IPS-18a (cell line): ENCODE results near the gene FLNC.

Source experiments
- H3K27ac ChIP-seq: one replicate; pipeline ENCODE4 v1.5.1; 2013; ENCODE audit warnings: low read length
- H3K27me3 ChIP-seq: one replicate; pipeline ENCODE4 v1.6.1; 2013; ENCODE audit warnings: mild to moderate bottlenecking, low read length; ENCODE audit not compliant: control insufficient read depth, insufficient read depth
- H3K36me3 ChIP-seq: one replicate; pipeline ENCODE4 v1.6.1; 2013; ENCODE audit warnings: low read depth, low read length; ENCODE audit not compliant: control insufficient read depth
- H3K4me1 ChIP-seq: one replicate; pipeline ENCODE4 v1.6.1; 2013; ENCODE audit warnings: low read depth, low read length; ENCODE audit not compliant: control insufficient read depth
- H3K4me3 ChIP-seq: one replicate; pipeline ENCODE4 v1.5.1; 2013; ENCODE audit warnings: low read length
- H3K9ac ChIP-seq: one replicate; pipeline ENCODE4 v1.6.1; 2013; ENCODE audit warnings: mild to moderate bottlenecking, low read length, moderate library complexity
- H3K9me3 ChIP-seq: one replicate; pipeline ENCODE4 v1.6.1; 2013; ENCODE audit warnings: low read depth, low read length; ENCODE audit not compliant: control insufficient read depth

Gene FLNC

GRCh38 chr7:128899392-128899791, 69.2 kb downstream of the FLNC start:
- no peaks in the 10 kb centered on the region for H3K4me1 ChIP-seq
- no peak overlapping the region for H3K4me3 ChIP-seq
- H3K36me3 ChIP-seq = no peaks in the 10 kb centered on the region
- H3K27me3 ChIP-seq = no peaks in the 10 kb centered on the region
- H3K27ac ChIP-seq = no peak overlapping the region
- peaks cover 5% of the 10 kb centered on the region for H3K9me3 ChIP-seq
- no peak overlapping the region for H3K9ac ChIP-seq

- Histone ChIP-seq H3K9me3 (peaks cover 5% of the 10 kb centered on the region), H3K27me3 (no peaks in the 10 kb centered on the region), H3K36me3 (no peaks in the 10 kb centered on the region), H3K9ac (no peak overlapping the region), H3K4me3 (no peak overlapping the region), H3K27ac (no peak overlapping the region), H3K4me1 (no peaks in the 10 kb centered on the region)
Measured at GRCh38 chr7:128900237-128900636, 70.0 kb downstream of the FLNC start.

DNA sequence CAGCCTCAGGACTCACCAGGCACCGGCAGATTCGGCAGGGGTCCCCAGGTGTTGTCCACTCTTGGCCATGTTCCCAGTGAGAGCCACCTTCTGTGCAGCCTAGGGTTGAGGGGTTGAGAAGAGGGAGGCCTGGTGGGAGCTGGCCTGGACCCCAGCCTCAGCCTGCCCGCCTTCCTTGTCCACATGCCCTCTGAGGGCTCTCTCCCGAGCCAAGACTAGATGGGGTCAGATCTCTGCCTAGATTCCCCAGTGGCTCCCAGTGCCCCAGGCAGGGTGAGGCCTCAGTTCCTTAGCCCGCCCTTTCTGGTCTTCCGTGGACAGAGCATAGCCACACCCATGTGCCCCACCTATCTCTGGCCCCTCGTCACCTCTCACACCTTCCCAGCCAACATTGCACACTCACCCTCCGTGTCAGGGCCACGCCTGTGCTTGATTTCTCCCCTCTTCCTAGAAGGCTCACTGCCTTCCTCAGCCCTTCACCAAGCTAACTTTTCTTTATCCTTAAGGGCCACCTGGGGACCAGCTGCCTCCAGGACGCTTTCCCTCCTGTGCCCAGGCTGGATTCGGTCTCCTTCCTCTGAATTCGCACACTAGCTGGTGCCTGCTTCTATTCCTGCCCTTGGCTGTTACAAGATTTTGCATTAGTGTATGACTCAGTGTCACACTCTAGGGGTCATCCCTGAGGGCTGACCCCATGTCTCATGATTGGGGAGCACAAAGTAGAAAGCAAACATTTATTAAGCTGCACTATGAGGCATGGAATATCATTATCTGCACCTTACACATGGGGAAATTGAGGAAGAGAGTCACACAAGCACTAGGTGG, 72.8 kb downstream of the FLNC start:
- Histone ChIP-seq H3K27me3 (no peaks in the 10 kb centered on the region), H3K36me3 (no peaks in the 10 kb centered on the region), H3K9me3 (peaks cover 5% of the 10 kb centered on the region), H3K4me3 (no peak overlapping the region), H3K4me1 (no peaks in the 10 kb centered on the region), H3K9ac (no peak overlapping the region), H3K27ac (no peak overlapping the region)

DNA sequence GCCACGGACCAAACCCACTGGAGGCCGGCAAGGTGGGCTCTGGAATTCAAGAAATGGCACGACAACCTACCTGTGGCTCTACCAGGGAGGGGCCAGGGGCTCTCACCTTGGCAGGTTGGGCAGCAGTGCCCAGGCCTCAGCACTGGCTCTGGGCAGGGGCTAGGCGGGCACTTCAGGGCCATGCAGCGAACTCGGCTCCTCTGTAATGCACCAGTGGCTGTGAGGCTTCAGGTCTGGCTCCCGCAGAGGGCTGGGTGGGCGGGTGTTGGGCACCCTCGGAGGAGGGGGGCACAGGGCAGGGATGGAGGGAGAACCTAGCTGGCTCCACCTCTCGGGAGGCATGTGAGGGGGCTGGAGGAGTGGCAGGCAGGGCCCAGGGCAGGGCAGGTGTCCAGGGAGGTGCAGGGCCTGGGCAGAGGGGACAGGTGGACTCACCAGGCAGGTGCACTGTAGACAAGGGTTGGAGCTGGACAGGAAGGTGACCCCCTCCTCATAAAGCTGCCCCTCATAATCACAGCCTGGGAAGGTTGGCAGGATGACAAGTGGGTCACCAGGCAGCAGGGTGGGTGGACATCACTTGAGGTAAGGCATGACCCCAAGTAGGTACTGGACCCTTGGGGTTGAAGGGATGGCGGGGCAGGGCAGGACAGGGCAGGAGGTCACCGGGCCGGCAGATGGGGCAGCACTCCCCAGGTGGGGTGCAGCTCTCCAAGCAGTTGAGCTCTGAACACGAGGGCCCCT, 73.6 kb downstream of the FLNC start:
- Histone ChIP-seq H3K9ac (no peak overlapping the region), H3K36me3 (no peaks in the 10 kb centered on the region), H3K4me3 (no peak overlapping the region)

DNA sequence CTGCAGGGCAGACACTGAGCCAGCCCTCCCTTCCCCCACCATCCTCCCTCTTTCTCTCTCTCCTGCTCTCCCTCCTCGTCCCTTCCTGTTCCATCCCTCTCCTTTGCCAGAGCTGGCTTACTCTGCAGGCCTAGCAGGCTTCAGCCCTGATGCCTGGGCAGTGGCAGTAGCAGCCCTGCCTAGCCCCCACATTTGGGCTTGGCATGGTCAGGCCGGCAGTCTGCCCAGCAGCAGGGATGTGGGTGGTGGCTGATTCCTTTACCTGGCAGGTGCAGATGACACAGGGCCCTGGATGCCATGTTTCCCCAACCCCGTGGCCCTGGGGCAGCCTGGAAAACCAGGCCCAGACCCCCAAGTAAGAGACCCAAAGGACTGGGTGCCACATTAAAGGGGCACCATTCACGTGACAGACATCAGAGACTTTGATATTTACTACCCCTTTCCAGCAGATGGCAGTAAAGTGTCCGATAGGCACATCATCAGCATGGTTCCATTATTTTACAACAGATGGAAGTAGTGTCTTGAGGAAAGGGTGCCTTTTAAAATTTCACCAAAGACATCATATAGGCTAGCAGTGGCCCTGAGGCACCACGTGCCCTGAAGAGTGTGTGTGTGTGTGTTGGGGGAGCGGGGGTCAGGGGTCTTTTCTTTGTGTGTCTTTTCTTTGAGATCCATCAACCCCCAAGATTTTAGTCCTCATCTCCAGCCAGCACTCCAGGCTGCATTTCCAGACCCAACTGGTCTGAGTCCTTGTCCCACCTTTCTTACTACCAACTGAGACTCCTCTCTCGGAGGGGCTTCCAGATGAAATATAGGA, 74.4 kb downstream of the FLNC start:
- Histone ChIP-seq H3K4me3 (no peak overlapping the region), H3K9ac (no peak overlapping the region)

More for the DNA sequence above, 73.6 kb downstream of the FLNC start:
- Histone ChIP-seq H3K27ac (no peak overlapping the region), H3K27me3 (peaks cover 2% of the 10 kb centered on the region), H3K9me3 (peaks cover 5% of the 10 kb centered on the region), H3K4me1 (peaks cover 2% of the 10 kb centered on the region)

GRCh38 chr7:128906001-128906765, 76.0 kb downstream of the FLNC start:
- Histone ChIP-seq H3K9me3 (no peaks in the 10 kb centered on the region), H3K4me1 (peaks cover 15% of the 10 kb centered on the region), H3K4me3 (no peak overlapping the region), H3K27me3 (peaks cover 24% of the 10 kb centered on the region), H3K9ac (no peak overlapping the region), H3K36me3 (no peaks in the 10 kb centered on the region), H3K27ac (no peak overlapping the region)

More for the DNA sequence above, 74.4 kb downstream of the FLNC start:
- Histone ChIP-seq H3K4me1 (peaks cover 10% of the 10 kb centered on the region), H3K9me3 (peaks cover under 1% of the 10 kb centered on the region), H3K36me3 (no peaks in the 10 kb centered on the region), H3K27ac (no peak overlapping the region), H3K27me3 (peaks cover 10% of the 10 kb centered on the region)

- H3K9ac ChIP-seq = no peak overlapping the region
- H3K4me3 ChIP-seq = no peak overlapping the region
- H3K4me1 ChIP-seq = peaks cover 20% of the 10 kb centered on the region
- no peak overlapping the region for H3K27ac ChIP-seq
- H3K36me3 ChIP-seq = no peaks in the 10 kb centered on the region
- peaks cover 24% of the 10 kb centered on the region for H3K27me3 ChIP-seq
- no peaks in the 10 kb centered on the region for H3K9me3 ChIP-seq
Measured at GRCh38 chr7:128906766-128907559, 76.8 kb downstream of the FLNC start.
